HG02970 (cell line): Measurements from ENCODE around the gene GPR107.

Source experiments
- ATAC-seq: cut with Tn5 transposase; IDR thresholded peaks from one replicate; pipeline ENCODE4 v1.9.1; 2021; ENCODE audit warnings: mild to moderate bottlenecking, moderate library complexity, moderate number of reproducible peaks; ENCODE audit not compliant: unreplicated experiment, low FRiP score

GPR107 gene

DNA sequence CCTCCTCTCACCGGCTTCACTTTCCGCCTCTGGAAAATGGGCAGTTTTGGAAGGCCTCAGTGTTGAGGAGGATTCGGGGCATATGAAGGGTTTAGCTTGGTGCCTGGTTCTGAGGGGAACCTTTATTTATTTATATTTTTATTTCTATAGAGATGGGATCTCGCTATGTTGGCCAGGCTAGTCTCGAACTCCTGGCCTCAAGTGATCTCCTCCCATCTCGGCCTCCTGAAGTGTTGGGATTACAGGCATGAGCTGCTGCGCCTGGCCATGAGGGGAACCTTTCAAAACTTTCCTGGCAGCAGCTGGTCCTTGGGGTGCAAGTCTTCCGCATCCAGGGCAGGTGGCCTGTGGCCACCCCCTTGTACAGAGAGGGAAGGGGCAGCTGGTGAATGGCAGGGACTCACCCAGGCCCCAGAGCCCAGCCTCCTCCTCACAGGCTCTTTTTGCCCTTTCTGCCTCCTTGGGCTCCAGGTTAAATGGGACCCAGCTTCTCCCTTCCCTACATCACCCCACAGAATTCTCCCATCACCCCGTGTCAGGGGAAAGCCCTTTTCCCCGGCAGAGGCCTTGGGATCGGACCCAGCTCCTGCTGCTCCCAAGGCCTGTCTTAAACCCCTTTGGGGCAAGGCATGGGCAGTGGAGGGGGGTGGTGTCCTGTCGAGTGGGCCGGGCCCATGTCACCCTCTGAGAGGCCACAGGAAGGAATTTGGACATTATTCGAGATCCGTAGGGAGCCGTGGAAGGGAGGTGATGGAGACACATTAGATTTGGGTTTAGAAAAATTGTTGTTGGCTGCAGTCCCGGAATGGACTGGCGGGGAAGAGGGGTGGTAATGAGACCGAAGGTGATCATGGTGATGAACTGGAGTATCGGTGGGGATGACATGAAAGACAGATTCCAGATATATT is 124.4 kb downstream of the GPR107 start:
- ATAC-seq, result no peak

DNA sequence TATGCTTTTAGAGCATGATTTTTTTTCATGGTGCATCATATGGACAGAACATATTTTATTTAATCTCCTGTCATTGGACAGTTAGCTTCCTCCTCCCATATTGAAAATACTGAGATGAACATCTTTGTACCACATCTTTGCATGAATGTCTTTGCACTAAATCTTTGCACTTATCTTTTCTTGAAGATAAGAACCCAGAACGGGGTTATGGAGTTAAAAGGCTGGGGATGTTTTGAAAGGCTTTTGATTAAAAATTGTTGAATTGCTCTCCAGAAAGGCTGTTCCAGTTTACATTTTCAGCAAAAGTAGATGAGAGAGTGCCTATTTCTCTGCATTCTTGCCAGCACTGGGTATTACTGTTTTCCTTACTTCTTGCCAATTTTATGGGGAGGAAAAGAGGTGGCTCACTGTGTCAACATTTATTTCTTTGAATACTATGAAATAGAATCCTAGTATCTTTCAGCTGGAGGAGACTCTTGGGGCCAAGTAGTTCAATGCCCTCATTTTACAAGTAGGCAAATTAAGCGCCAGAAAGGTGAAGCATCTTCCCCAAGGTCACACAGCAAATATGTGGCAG is 125.7 kb downstream of the GPR107 start:
- ATAC-seq, result no peak

DNA sequence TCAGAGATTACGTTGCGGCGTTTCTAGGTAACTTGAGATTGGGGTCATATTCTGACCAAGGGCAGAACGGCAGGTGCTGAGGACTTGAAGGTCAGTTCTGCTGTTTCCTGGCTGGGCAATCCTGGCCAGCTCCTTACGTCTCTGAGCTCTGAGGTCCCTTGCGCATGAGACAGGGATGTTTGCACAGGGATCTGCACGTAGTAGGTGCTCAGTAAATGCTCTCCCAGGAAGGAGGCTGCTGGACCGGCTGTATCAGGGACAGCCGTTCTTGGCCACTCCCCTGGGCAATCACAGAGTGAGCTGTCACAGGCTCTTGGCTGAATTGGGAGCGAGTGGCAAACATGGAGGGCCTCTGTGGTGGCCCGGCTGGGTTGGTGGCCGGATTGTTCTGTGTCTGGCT is 126.8 kb downstream of the GPR107 start:
- ATAC-seq, result no peak

DNA sequence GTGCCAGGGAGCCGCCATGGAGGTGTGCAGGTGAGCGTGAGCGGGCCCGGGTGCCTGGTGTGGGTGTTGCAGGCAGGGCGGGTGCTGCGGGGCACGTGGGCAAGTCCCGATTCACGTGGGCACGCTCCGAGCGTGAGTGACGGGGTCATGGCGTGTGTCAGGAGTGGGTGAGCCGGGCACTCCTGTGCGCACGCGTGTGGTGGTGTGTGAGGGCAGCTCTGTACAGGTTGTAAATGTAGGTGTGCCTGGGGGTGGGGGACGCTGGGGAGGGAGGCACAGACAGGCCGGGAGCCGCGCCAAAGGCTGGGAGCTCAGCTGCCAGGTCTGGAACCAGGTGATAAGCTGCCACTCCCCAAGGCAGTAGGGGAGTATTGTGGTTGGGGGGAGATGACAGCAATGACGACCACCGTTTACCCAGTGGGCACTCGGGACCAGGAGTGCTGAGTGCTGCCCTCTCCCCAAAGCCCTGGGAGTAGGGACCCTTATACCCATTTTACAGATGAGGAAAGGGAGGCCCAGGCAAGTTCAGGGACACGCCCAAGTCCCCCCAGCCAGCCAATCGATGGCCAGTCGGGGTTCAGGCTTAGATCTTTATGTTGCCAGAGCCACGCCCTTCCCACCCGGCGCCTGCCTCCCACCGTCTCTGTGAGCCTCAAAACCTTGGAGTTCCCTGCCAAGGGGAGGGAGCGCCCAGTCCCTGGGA is 128.1 kb downstream of the GPR107 start:
- no peak for ATAC-seq

DNA sequence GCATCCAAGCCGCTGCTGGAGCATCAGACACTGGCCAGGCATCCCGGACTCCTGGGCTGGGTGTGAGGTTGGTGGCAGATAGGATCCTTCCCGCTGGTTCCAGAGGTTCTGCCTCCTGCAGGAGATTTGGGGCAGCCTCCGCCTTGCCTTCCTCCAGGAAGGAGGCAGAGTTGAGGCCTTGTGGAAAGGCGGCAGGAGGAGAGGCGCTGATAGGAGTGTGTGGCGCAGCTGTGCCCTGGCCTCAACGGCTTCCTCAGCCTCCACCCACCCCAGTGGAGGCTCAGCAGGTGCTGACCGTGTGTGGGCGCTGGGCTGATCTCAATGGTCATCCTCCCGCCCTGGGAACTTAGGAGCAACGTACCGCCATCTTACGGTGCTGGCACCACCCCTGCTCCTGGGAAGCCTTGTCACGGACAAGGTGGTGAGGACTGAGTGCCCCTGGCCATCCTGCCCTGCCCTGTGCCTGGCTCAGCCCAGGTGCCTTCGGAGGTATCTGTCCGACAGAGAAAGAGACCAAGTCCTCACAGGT is 128.7 kb downstream of the GPR107 start:
- ATAC-seq, result no peak

DNA sequence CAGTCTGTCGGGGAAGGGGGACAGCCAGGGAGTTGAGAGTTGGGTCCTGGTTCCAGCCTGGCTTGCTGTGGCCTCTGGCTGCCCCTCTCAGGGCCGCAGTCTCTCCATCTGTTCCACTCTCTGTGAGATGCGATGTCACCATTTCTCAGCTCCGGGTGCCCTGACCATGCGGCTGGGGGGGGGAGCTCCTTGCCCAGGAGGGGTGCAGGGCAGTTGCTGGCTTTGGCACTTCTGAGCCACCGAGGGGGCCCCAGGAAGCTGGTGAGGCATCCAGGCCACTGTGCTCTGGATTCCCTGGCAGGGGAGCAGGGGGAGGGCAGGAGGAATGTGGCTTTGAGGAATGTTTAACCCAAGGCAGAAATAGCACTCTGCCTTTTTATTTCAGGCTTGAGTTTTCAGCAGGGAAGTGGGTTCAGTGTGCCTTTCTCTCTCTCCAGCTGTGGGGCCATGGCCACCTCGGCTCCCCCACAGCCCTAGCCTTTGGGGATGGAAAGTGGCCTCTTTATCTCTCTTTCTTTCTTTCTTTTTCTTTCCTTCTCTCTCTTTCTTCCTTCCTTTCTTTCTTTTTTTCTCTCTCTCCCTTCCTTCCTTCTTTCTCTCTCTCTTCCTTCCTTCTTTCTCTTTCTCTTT is 129.5 kb downstream of the GPR107 start:
- ATAC-seq, result no peak

DNA sequence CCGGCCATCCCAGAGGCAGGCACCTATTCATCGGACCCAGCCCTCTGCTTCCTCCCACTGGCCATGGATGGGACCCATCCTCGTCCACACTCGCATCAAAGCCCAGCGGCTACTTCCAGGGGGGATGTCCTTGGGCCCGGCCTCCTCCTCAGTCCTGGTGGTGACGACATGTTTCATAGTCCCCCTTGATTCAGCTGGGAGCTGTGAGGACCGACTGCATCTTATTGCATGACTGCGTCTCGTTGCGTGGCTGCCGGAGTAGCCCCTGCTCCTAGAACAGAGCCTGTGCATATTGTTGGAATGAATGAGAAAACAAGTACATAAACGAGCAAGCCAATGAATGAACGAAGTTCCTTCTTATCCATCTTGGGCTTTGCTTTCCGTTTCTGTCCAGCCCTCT is 131.3 kb downstream of the GPR107 start:
- ATAC-seq, result no peak

DNA sequence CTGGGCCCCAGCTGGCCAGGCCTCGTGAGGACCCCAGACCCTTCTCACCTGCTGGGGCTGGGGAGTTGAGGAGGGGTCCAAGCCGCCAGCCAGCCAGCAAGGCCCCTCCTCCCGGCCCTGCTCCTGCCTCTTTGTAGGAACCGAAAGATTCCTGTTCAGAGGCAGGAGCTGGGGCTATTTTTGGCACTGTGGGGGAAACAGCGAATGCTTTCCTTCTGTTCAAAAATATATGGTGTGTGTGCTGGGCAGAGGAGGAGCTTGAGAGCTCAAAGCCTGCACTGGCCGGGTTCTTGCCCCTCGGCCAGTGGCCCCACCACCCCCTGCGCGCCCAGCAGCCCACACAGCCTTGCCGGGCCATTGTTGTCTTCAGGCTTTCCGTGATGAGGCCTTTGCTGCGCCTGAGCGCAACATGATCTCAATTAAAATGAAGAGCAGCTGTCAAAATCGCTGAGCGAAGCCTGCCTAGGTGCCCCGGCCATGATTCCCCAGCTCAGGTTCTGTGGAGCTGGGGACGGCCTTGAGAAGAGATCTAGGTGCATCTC is 131.9 kb downstream of the GPR107 start:
- no peak for ATAC-seq

DNA sequence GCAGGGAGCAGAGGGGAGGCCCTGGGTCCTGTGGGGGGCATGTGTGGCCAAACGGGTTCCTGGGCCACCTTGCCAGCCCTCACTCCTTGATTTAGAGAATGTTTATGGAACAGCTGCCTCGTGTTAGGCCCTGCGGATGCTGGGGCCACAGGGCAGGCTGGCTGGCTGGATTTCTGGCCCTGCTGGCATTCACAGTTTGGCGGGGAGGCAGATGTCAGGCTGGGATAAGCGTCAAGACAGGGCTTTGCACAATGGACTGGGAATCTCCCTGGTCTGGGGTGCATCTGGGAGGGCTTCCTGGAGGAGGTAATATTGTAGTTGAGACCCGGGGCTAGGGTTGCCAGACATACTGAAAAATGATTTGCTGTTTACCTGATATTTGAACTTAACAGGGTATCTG is 132.3 kb downstream of the GPR107 start:
- ATAC-seq, result no peak

DNA sequence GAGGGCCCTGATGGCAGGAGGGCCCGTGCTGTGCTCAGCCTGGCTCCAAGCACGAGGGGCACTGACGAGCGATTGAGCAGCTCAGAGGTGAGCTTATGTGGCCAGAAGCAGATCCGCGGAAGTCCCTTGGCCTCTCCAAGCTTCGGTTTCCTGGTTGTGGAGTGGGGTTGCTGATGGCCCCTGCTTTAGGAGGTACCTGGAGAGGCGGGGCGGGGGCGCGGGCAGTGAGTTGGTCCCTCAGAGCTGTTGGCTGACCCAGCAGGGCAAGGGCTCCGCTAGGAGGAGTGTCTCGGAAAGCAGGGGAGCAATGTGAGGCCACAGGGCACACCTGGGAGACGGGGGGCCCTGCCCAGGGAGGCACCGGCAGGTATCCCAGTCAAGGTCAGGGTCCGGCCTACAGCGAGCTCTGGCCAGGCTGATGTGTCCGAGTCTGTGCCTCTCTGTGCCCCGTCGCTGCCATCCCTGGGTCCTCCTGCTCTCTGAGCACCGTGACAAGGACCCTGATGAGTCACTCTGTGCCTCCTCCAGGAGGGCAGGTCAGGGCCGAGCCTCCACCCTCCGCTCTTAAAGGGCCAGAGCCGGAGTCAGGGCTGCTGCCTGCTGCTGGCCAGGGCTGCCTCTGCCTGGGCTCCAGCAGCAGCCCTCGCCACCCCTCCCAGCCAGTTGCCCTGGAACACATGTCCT is 133.3 kb downstream of the GPR107 start:
- no peak for ATAC-seq

DNA sequence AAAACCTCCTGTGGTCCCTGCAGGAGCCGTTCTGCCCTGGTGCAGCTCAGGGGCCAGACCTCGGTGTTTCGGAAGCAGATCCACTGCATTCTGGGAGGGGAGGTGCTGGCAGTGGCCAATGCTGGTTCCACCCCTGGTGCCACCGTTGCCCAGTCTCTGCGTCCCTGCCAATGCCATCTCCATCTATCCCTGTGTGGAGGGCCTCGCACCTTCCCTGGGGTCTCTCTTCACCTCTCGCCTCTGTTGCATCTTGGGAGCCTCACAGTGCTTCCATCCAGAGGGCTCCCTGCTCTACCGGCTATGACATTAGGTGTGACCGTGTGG is 133.8 kb downstream of the GPR107 start:
- no peak for ATAC-seq

DNA sequence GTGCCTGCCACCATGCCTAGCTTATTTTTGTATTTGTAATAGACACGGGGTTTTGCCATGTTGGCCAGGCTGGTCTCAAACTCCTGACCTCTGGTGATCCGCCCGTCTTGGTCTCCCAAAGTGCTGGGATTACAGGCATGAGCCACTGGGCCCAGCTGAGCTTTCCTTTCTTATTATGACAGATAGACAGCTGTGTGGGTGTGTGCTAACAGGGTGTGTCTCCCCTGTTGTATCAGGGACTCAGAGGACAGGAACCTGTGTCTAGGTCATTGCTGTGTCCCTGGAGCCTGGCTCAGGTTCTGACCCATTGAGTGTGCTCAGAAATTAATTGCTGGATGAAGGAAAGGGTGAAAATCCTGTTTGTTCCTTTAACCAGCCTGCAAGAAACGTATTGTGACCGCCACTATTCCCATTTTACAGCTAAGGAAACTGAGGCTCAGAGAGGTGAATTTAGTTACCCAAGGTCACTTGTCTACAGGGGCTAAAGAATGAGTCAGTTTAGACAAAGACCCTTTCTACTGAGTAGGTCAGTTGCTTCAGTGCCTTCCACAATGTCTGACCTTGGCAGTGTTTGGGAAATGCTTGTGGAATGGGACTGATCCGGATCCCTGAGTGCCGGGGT is 135.3 kb downstream of the GPR107 start:
- ATAC-seq, result no peak
